CD4-positive, alpha-beta T cell treated with Interleukin-6 for 4 hours (primary cell): ENCODE data around the gene RAB40A.

Experiments used
- DNase-seq: peaks from one replicate; pipeline ENCODE4 v3.0.0-alpha.2; 2020; ENCODE audit warnings: mixed read lengths

RAB40A gene

GRCh38 chrX:103519389-103519788 is at the start of gene RAB40A:
Gene RAB40A, minus strand, starts transcription at chrX:103519489. Its CDS starts 18,733 bp downstream, at chrX:103500756.
- DNase-seq = no peak

DNA sequence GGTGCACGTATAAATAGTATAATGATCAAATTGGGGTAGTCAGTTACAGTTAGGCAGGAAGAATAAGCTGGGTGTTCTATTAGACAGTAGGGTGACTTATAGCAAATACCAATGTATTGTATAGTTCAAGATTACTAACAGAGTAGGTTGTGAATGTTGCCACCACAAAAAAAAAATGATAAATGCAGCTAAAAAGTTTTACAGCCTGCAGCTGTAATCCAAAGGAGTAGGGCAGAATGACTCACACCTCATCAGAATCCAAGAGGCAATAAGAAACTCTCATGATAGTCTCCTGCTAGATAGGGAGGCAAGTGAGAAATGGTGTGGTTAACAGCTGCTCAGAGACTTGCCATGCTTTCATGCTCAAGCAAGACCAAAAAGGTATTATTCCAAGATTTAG is 46.5 kb upstream of the RAB40A start:
- DNase-seq = no peak

- DNase-seq = no peak
These were observed 45.9 kb upstream of the RAB40A start for GRCh38 chrX:103565197-103565596.

DNA sequence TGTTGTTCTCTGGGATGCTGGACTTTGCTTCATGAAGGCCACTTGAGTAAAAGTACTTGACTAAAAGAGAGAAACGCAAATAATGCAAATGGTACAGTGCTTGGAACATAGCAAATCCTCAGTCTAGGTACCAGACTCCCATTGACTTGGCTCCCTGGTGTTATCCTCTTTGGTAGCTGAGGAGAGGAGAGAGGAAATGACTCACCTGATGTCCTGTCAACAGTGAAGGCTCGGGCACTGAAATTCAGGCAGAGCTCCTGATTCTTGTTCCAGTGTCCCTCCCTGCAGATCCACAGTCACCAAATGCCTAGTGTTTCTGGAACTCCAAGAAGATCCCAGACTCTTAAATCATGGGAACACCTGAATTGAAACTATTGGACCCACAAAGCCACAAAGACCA is 43.5 kb upstream of the RAB40A start:
- DNase-seq = no peak

DNA sequence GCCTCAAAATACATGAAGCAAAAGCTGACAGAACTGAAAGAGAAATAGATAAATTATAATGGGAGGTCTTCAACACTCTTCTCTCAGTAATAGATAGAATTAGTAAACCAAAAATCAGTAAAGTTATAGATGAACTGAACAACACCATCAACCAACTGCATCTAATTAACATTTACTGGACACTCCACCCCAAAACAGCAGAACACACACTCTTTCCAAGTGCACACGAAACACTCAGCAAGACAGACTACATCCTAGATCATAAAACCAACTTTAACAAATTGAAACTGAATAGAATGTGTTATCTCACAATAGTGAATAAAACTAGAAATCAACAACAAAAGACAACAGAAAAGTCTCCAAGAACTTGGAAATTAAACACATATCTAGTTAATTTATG is 41.0 kb upstream of the RAB40A start:
- DNase-seq = no peak

DNA sequence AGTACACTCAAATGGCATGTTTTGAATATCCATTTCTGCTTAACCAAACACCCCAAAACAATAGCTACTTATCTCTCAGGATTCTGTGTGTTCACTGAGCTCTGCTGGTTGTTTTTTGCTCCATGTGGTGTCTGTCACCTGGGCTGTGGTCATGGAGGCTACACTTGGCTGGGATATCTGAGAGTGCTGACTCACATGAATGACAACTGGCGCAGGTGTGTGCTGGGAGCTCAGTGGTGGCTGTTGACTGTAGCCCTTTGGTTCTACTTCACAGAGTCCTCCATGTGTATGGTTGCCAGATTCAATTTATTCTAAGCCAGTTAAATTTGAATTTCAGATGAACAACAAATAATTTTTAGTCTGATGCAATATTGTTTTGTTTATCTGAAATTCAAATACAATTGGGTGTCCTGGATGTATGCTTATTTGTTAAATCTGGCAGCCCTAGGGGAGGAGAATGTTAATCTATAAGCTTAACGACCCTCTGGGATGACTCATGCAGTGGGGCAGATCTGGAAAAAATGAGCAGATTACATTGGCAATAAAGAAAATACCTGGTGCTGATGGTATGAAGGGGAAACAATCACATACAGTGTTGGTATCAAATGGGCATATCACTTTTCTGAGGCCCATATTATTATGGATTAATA is 37.8 kb upstream of the RAB40A start:
- no peak for DNase-seq

DNA sequence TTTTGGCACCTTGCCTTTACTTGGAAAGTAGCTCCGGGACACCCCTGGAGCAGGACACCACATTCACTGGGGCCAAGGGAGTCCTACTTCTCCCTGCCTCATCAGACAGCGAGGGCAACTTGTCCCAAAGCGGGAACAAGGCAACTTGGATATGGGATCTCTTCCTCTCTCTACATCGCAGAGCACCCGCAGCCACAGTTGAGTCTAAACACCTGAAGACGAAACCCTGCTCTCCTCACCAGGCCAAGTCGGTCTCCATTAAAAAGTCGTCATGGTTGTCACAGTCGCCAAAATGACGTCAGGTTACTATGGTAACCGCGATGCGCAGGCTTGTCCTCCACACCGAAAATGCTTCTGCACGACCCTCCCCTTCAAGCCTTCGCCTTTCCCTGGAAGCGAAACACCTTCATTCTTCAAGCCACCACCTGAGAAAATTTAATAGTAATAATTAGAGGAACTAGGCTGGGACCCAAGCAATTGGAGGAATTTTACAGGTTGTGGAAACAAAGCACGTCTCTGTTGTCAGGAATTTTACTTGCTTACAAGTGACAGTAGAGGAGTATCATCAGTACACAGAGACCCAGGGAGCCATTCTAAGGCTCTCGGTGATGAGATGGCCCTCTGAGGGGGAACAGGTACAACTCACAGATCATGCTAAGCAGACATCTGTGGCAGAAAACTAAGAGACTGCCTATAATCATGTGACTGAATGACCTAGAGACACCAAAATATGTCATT is 35.6 kb upstream of the RAB40A start:
- peak; percentile 62 for DNase-seq

DNA sequence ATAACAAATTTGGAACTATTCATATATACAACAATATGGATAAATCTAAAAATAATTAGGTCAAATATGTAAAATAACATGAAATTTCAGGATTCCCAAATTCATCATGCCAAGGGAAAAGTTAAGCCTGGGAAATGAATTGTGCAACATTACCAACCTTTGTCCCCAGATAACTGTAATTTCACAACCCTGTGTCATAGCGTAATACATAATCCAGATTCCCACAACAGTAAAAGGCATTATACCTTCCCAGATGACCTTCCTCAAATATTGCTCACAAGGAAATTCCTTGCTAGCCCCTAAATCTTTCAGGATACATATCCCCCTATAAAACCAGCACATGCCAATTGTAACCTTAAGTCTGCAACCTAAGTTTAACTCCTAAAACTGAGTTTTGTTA is 32.9 kb upstream of the RAB40A start:
- no peak for DNase-seq

GRCh38 chrX:103550415-103551051 is 31.2 kb upstream of the RAB40A start:
- DNase-seq = no peak

DNA sequence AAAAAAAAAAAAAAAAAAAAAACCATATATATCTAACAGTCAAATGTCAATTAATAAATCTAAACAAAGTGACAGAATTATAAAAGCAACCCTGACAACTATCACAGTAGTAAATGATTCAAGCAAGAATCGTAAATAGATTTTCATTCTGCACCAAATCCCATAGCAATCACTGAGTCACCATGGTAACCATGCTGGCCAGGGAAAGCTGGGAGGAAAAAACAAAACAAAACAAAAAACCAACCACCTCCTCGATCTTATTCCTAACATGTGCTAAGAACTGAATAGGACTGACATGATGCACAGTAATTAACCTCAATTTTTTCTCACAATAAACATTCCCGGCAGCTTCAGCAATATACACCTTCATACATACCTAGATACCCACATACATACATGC is 30.6 kb upstream of the RAB40A start:
- DNase-seq = no peak

GRCh38 chrX:103540145-103540544 is 20.9 kb upstream of the RAB40A start:
- no peak for DNase-seq

GRCh38 chrX:103539695-103540094 is 20.4 kb upstream of the RAB40A start:
- DNase-seq = no peak

- no peak for DNase-seq
These were observed 19.4 kb upstream of the RAB40A start for GRCh38 chrX:103538728-103539127.

GRCh38 chrX:103537871-103538387 is 18.6 kb upstream of the RAB40A start:
- DNase-seq = no peak

DNA sequence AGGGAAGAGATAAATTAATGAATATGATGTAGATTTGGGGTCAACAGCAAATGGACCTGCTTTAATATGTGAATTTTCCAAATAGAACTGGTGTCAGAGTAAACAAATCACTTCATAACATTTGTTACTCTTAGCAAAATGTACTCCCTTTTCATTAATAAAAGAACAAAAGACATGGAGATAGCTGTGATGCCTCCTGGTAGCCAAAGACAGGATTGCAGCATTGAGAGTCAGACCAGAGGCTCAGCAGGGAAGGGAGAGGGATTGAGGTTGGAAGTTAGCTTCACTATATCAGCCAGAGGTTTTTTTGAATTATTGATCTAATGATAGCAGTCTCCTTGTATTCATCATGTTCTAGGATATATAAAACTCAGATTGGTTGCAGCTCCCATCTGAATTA is 17.4 kb upstream of the RAB40A start:
- DNase-seq = no peak

DNA sequence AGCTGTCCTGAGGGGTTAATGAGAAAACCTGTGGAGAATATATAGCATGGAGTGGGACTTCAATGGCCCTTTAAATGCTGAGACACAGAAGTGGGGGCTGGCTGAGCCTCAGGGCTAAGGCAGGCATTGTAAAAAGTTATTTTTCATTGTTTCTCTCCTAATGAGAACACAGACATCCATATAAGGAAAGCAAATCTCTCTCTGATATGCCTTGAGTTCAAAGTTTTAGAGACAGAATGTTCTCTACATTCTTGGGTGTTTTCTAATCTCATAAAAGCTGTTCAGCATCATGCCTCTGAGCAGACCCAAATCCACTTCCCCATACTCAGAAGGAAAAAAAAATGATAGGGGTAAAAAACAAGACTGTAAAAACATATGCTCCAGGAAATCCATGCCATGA is 16.8 kb upstream of the RAB40A start:
- no peak for DNase-seq

- DNase-seq = no peak
These were observed 15.9 kb upstream of the RAB40A start for GRCh38 chrX:103535206-103535605.

GRCh38 chrX:103533511-103534216 is 14.4 kb upstream of the RAB40A start:
- DNase-seq = peak; percentile 76

DNA sequence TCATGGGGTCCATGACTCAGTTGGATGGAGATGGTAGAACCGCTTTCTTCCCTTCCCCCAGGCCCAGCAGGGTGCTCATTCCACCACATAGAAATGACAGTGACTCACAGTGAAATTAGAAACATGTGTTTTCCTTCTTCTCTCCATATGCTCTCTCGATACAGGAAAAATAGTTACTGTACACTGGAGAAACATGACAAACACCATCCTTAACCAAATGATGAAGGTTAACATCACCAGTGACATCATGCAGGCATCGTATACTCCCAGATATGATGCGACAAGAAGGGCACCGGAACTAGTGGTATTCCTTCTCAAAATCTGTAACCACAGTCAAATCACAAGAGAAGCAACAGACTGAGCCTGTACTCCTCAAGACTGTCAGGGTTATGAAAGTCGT is 11.7 kb upstream of the RAB40A start:
- no peak for DNase-seq

- DNase-seq = no peak
These were observed 11.3 kb upstream of the RAB40A start for GRCh38 chrX:103530545-103530944.

- DNase-seq = no peak
These were observed 10.3 kb upstream of the RAB40A start for GRCh38 chrX:103529550-103529949.

DNA sequence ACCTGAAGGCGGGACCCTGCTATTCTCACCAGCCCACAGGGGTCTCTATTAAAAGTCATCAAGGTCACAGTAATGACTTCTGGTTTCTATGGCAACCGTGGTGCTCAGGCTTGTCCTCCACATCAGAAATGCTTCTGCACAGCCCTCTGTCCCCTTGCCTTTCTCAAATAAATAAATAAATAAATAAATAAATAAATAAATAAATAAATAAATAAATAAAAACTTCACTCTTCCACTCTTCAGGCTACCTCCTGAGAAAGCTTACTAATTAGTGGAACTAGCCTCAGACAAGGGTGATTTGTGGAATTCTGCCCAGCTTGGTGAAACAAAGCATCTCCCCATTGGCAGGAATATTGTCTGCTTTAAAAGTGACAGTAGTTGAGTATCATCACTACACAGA is 5.5 kb upstream of the RAB40A start:
- DNase-seq = no peak

- DNase-seq = no peak
These were observed 4.3 kb upstream of the RAB40A start for GRCh38 chrX:103523605-103524004.
